Liver (tissue), 9 donors: ENCODE results near the gene ATF4. TPM values are rescaled to one million over a fixed set of nuclear protein-coding genes. Genes with fewer than 3 reads are reported as not detected.

Experiments used
- DNase-seq: peaks from one replicate; pipeline ENCODE4 v3.0.0-alpha.2; 2017; ENCODE audit warnings: low spot score
- H3K27ac ChIP-seq, 2 donors: one replicate each; pipeline ENCODE4 v1.7.0; 2013; ENCODE audit warnings: inconsistent platforms in 2 of 2, low read length in 2 of 2, control low read depth in 1 of 2, low read depth in 1 of 2, mild to moderate bottlenecking in 1 of 2
- H3K27me3 ChIP-seq, 4 donors: one replicate each; pipeline versions ENCODE4 v1.6.1 to v1.7.0; 2013; ENCODE audit warnings: low read length in 3 of 4, inconsistent platforms in 1 of 4, mild to moderate bottlenecking in 1 of 4, moderate library complexity in 1 of 4; ENCODE audit not compliant: control insufficient read depth in 4 of 4, insufficient read depth in 4 of 4
- H3K36me3 ChIP-seq, 4 donors: one replicate each; pipeline versions ENCODE4 v1.6.1 to v1.7.0; 2013; ENCODE audit warnings: low read length in 3 of 4, mild to moderate bottlenecking in 3 of 4, low read depth in 1 of 4, moderate library complexity in 1 of 4; ENCODE audit not compliant: control insufficient read depth in 4 of 4, insufficient read depth in 3 of 4
- H3K4me1 ChIP-seq, 4 donors: one replicate each; pipeline versions ENCODE4 v1.6.1 to v1.7.0; 2013; ENCODE audit warnings: low read length in 3 of 4, mild to moderate bottlenecking in 3 of 4, moderate library complexity in 1 of 4; ENCODE audit not compliant: control insufficient read depth in 4 of 4, insufficient read depth in 4 of 4
- H3K4me3 ChIP-seq, 3 donors: one replicate each; pipeline versions ENCODE4 v1.6.1 to v1.7.0; 2013; ENCODE audit warnings: low read length in 3 of 3, control low read depth in 1 of 3, low read depth in 1 of 3, mild to moderate bottlenecking in 1 of 3
- H3K9ac ChIP-seq, 2 donors: one replicate each; pipeline ENCODE4 v1.7.0; 2013; ENCODE audit warnings: low read length in 2 of 2, mild to moderate bottlenecking in 2 of 2, moderate library complexity in 2 of 2, control low read depth in 1 of 2, low read depth in 1 of 2
- H3K9me3 ChIP-seq, 4 donors: one replicate each; pipeline versions ENCODE4 v1.6.1 to v1.7.0; 2013; ENCODE audit warnings: low read length in 3 of 4; ENCODE audit not compliant: control insufficient read depth in 4 of 4
- CTCF ChIP-seq: fragments of 150-350 bp; IDR thresholded peaks from 2 replicates; pipeline ENCODE4 v1.5.1; 2017; ENCODE audit warnings: improper control_type of control experiment, low read depth, low read length; ENCODE audit not compliant: missing input control
- EGR1 ChIP-seq, 2 donors: IDR thresholded peaks; 2 replicates each; pipeline ENCODE4 v1.6.1; 2016 to 2018; ENCODE audit warnings: antibody characterized with exemption in 2 of 2, low read depth in 2 of 2
- FOXA2 ChIP-seq: IDR thresholded peaks from 2 replicates; pipeline ENCODE4 v1.6.1; 2016; ENCODE audit warnings: antibody characterized with exemption
- GABPA ChIP-seq, 2 donors: IDR thresholded peaks in 1 of 2; conservative IDR thresholded peaks in 1 of 2; 2 replicates each; pipeline ENCODE4 v1.6.1; 2016; ENCODE audit warnings: antibody characterized with exemption in 2 of 2, mild to moderate bottlenecking in 1 of 2, moderate library complexity in 1 of 2
- HNF4G ChIP-seq: IDR thresholded peaks from 2 replicates; pipeline ENCODE4 v1.6.1; 2016; ENCODE audit warnings: antibody characterized with exemption
- JUND ChIP-seq, 2 donors: IDR thresholded peaks; 2 replicates each; pipeline ENCODE4 v1.6.1; 2016; ENCODE audit warnings: antibody characterized with exemption in 2 of 2
- NR2F2 ChIP-seq: IDR thresholded peaks from 2 replicates; pipeline ENCODE4 v1.6.1; 2016; ENCODE audit warnings: antibody characterized with exemption
- RAD21 ChIP-seq, 2 donors: IDR thresholded peaks; 2 replicates each; pipeline ENCODE4 v1.6.1; 2016; ENCODE audit warnings: antibody characterized with exemption in 2 of 2, mild to moderate bottlenecking in 2 of 2
- RXRA ChIP-seq, 2 donors: IDR thresholded peaks; 2 replicates each; pipeline ENCODE4 v1.6.1; 2017 to 2018; ENCODE audit warnings: antibody characterized with exemption in 2 of 2, mild to moderate bottlenecking in 1 of 2
- SP1 ChIP-seq: IDR thresholded peaks from 2 replicates; pipeline ENCODE4 v1.6.1; 2018; ENCODE audit warnings: antibody characterized with exemption, mild to moderate bottlenecking
- TAF1 ChIP-seq: conservative IDR thresholded peaks from 2 replicates; pipeline ENCODE4 v1.6.1; 2016; ENCODE audit warnings: antibody characterized with exemption, mild to moderate bottlenecking
- YY1 ChIP-seq: IDR thresholded peaks from 2 replicates; pipeline ENCODE4 v1.6.1; 2016; ENCODE audit warnings: antibody characterized with exemption, mild to moderate bottlenecking
- ZBTB33 ChIP-seq: IDR thresholded peaks from 2 replicates; pipeline ENCODE4 v1.6.1; 2016; ENCODE audit warnings: antibody characterized with exemption
- WGBS: extraction: QIAGEN DNeasy Blood & Tissue Kit; methylation state at CpG from one replicate; pipeline ENCODE4 v1.1.7; 2013; 5-methylcytosine and 5-hydroxymethylcytosine counted together
- polyA plus RNA-seq, 2 donors: library from polyadenylated mRNA; stranded (reverse) in 1 of 2; unstranded in 1 of 2; fragments of 200-250 nt in 1 of 2; fragments of >200 nt in 1 of 2; fragmentation: Nextera tagmentation in 1 of 2; extraction: Ambion mirVana in 1 of 2; gene quantifications; one replicate each; pipeline versions ENCODE4 v1.2.1 to v1.2.3, GENCODE V29; 2013 to 2015
- total RNA-seq, 2 donors: library from RNA; depleted of rRNA; stranded (reverse); fragments of >200 nt; gene quantifications; one replicate each; pipeline ENCODE4 v1.2.3, GENCODE V29; 2014
- donor health status: healthy.
- donor health status: healthy.
- donor health status: healthy.
- donor health status: healthy.
- donor health status: healthy.

Gene ATF4
- total and polyA plus RNA-seq, 4 donors = 112 to 211 (median 169) TPM

- TF ChIP-seq SP1 = no peak
- no peak for TF ChIP-seq HNF4G
- TF ChIP-seq RXRA (IDR thresholded peaks at IDR 0.05) = no peak
- no peak for TF ChIP-seq JUND (IDR thresholded peaks at IDR 0.05)
- no peak for TF ChIP-seq FOXA2
- no peaks in the 10 kb centered on the region for H3K4me1 ChIP-seq
- WGBS = 84% methylated on average over 14 of the region's 14 CpGs
- no peak within 1 kb of the TSS for H3K9ac ChIP-seq
- no peak for DNase-seq
- H3K4me3 ChIP-seq = no peak within 1 kb of the TSS
- H3K36me3 ChIP-seq = no peaks in the 10 kb centered on the region
- no peaks in the 10 kb centered on the region for H3K27me3 ChIP-seq
- H3K9me3 ChIP-seq = no peaks in the 10 kb centered on the region
- no peak within 1 kb of the TSS for H3K27ac ChIP-seq
Measured at GRCh38 chr22:39570665-39571064, 50.3 kb downstream of the ATF4 start, which contains the start of gene CACNA1I. Gene CACNA1I (plus strand): TSS chr22:39570753. CDS start chr22:39570753, 0 bp downstream.

GRCh38 chr22:39571538-39571937 lies 51.2 kb downstream of the ATF4 start:
- Histone ChIP-seq H3K9ac (no peak overlapping the region), H3K27me3 (no peaks in the 10 kb centered on the region), H3K4me1 (no peaks in the 10 kb centered on the region), H3K4me3 (no peak overlapping the region), H3K9me3 (no peaks in the 10 kb centered on the region), H3K27ac (no peak overlapping the region), H3K36me3 (no peaks in the 10 kb centered on the region)
- 56% methylated on average over 1 of the region's 1 CpG for WGBS
- no peak for TF ChIP-seq GABPA (IDR thresholded peaks at IDR 0.05 in 1 of 2, conservative IDR thresholded peaks at IDR 0.05 in 1 of 2)
- no peak for TF ChIP-seq JUND (IDR thresholded peaks at IDR 0.05)
- no peak for TF ChIP-seq NR2F2
- no peak for TF ChIP-seq EGR1 (IDR thresholded peaks at IDR 0.05; ENCODE audit: low read depth in 2 of 2)
- TF ChIP-seq YY1 = no peak
- no peak for TF ChIP-seq ZBTB33
- no peak for TF ChIP-seq TAF1
- no peak for TF ChIP-seq CTCF
- TF ChIP-seq RXRA (IDR thresholded peaks at IDR 0.05) = no peak
- TF ChIP-seq RAD21 (IDR thresholded peaks at IDR 0.05) = no peak
- TF ChIP-seq FOXA2 = no peak
- DNase-seq = no peak

Other genes starting within 250 kb of the ATF4 start
- gene RPL3, start 200.9 kb upstream of the ATF4 start, total RNA-seq = 1,000 to 10,000 TPM in 1 of 2 donors, 100 to 1,000 TPM in 1; 998 to 1,767 TPM
- 1,000 to 10,000 TPM in 1 of 2 donors, 100 to 1,000 TPM in 1; 580 to 1,370 TPM for gene RPL3, start 200.9 kb upstream of the ATF4 start, polyA plus RNA-seq
- gene SYNGR1, start 170.6 kb upstream of the ATF4 start, total RNA-seq = 10 to 100 TPM in 1 of 2 donors, 1 to 10 TPM in 1; 1.8 to 21.9 TPM
- gene SYNGR1, start 170.6 kb upstream of the ATF4 start, polyA plus RNA-seq = 1 to 10 TPM; 3.6 to 6.7 TPM
- gene TAB1, start 120.8 kb upstream of the ATF4 start, total RNA-seq = 10 to 100 TPM; 11.6 to 12.8 TPM
- gene TAB1, start 120.8 kb upstream of the ATF4 start, polyA plus RNA-seq = 1 to 10 TPM; 5.6 to 9.9 TPM
- 1 to 10 TPM in 1 of 2 donors, under 1 TPM in 1; 0.08 to 7.6 TPM for gene MGAT3, start 63.5 kb upstream of the ATF4 start, total RNA-seq
- gene MGAT3, start 63.5 kb upstream of the ATF4 start, polyA plus RNA-seq = under 1 TPM; 0.03 to 0.12 TPM
- 10 to 100 TPM; 19.7 to 31.1 TPM for gene MIEF1, start 18.3 kb upstream of the ATF4 start, total RNA-seq
- 10 to 100 TPM; 12.9 to 21.8 TPM for gene MIEF1, start 18.3 kb upstream of the ATF4 start, polyA plus RNA-seq
- 10 to 100 TPM; 36.3 to 41.9 TPM for gene RPS19BP1, start 12.2 kb downstream of the ATF4 start, total RNA-seq
- gene RPS19BP1, start 12.2 kb downstream of the ATF4 start, polyA plus RNA-seq = 10 to 100 TPM; 84.8 to 89.6 TPM
- gene CACNA1I, start 50.2 kb downstream of the ATF4 start, total RNA-seq = under 1 TPM; under 0.01 to 0.14 TPM
- under 1 TPM in 1 of 2 donors, not detected in 1; 0.01 TPM for gene CACNA1I, start 50.2 kb downstream of the ATF4 start, polyA plus RNA-seq